GM10248 (cell line): ENCODE results near the gene CPNE5.
A peak's percentile ranks its signal among the peaks of the same experiment; 100 is the strongest.
"Not testable (repeated sequence)": the region's sequence is repeated elsewhere in the genome, so short reads cannot be mapped to it uniquely, and the experiment has no call there.

ENCODE experiments used
- CTCF ChIA-PET: fragments of 300-600 bp; sonication (Branson Sonifier 250); formaldehyde crosslinking; extraction: SDS; loops from one replicate; lab custom pipeline; 2021; ENCODE audit warnings: antibody characterized with exemption; lab: Yijun Ruan, JAX
- POLR2A ChIA-PET: fragments of 350-650 bp; sonication (Branson Sonifier 250); formaldehyde crosslinking; extraction: SDS; loops from one replicate; lab custom pipeline; 2020; ENCODE audit warnings: antibody characterized with exemption; lab: Yijun Ruan, JAX
- DNase-seq: peaks from one replicate; pipeline ENCODE4 v3.0.0; 2012; ENCODE audit errors: extremely low spot score
- TF ChIP-seq, protein P1 (sequence below): IDR thresholded peaks from 2 replicates; pipeline ENCODE4 v1.5.1; 2012; ENCODE audit warnings: mild to moderate bottlenecking, low read depth; ENCODE audit errors: extremely low read depth, missing control alignments, control extremely low read depth

Gene CPNE5

DNA sequence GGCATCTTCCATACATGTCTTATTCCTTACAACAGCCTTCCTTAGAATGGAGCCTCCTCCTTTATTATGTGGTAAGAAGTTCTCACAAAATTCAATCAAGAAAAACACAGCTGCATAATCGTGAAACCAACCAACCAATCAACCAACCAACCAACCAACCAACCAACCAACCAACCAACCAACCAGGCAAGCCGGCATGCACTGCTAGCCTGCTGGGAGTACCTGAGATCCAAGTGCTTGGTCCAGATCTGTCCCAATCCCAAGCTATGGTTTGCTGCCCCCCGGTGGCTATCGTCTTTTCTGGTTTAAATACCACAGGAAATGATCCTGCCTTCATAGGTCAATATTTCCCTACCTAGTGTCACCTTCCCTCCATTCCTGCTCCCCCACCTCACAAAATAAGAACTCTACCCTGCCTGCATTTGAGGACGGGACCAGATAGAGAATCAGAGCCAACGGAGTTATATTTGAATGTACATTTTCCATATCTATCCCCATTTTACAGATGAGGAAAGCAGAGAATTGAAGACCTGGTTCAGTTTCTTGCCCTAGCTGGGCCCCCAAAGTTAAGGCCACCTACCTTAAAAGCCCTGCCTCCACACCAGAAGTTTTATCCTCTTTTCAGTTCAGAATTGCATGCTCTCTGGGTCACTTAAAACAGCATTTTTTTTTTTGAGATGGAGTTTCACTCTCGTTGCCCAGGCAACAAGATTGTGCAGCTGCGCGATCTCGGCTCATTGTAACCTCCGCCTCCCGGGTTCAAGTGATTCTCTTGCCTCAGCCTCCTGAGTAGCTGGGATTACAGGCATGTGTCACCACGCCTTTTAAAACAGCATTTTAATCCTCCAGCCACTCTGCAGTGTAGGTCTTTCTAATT, 114.5 kb downstream of the CPNE5 start:
- ChIA-PET POLR2A (interaction anchor here (1.0 to 1.3 kb wide), 2 partner anchors 34 to 47 kb away, joined by 3 read pairs; partner anchors contain the start of gene CDKN1A), CTCF (interaction anchor here (0.7 to 3.4 kb wide), 28 partner anchors 8 to 415 kb away, joined by 3 to 20 read pairs (median 4); no protein-coding TSS in a partner anchor)
- TF ChIP-seq, protein P1, sequence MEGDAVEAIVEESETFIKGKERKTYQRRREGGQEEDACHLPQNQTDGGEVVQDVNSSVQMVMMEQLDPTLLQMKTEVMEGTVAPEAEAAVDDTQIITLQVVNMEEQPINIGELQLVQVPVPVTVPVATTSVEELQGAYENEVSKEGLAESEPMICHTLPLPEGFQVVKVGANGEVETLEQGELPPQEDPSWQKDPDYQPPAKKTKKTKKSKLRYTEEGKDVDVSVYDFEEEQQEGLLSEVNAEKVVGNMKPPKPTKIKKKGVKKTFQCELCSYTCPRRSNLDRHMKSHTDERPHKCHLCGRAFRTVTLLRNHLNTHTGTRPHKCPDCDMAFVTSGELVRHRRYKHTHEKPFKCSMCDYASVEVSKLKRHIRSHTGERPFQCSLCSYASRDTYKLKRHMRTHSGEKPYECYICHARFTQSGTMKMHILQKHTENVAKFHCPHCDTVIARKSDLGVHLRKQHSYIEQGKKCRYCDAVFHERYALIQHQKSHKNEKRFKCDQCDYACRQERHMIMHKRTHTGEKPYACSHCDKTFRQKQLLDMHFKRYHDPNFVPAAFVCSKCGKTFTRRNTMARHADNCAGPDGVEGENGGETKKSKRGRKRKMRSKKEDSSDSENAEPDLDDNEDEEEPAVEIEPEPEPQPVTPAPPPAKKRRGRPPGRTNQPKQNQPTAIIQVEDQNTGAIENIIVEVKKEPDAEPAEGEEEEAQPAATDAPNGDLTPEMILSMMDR, result peak; percentile 58
- peak; percentile 71 for DNase-seq

DNA sequence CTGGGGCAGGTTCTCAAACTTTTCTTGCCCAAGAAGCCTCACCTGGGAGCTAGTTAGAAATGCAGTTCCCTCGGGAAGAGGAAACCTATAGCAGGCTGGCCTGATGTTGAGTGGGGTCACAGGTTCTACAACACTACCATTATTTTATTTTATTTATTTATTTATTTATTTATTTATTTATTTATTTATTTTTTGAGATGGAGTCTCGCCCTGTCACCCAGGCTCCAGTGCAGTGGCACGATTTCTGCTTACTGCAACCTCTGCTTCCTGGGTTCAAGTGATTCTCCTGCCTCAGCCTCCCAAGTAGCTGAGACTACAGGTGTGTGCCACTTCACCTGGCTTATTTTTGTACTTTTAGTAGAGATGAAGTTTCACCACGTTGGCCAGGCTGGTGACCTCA, 115.3 kb downstream of the CPNE5 start:
- CTCF ChIA-PET, result interaction anchor here (0.7 to 3.4 kb wide), 27 partner anchors 9 to 414 kb away, joined by 3 to 20 read pairs (median 5); no protein-coding TSS in a partner anchor
- not testable (repeated sequence) for DNase-seq
- POLR2A ChIA-PET, result interaction anchor here (1.0 kb wide), 1 partner anchor 34 kb away, joined by 3 read pairs; no protein-coding TSS in a partner anchor

DNA sequence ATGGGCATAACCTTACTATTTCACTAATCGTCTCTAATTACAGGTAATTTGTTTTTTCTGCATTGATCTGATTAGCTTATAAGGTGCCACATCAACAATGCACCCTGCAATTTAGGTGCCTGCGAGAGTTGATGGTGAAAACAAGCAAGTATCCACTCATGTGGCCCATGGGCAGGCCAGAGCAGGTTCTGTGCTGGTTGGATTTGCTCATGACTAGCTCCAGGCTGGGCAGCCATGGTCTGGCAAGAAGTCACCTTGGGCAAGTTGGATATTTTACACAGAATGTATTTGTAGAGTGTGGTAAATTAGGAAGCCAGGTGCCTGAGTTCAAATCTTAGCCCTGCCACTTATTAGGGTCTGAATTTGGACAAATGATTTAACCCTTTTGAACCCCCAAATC, 116.4 kb downstream of the CPNE5 start:
- CTCF ChIA-PET, result interaction anchor here (0.8 to 3.4 kb wide), 12 partner anchors 9 to 437 kb away, joined by 3 to 20 read pairs (median 4); no protein-coding TSS in a partner anchor
- DNase-seq, result no peak
- TF ChIP-seq, protein P1, result no peak
- POLR2A ChIA-PET, result interaction anchor here (0.5 kb wide), 1 partner anchor 114 kb away, joined by 7 read pairs; no protein-coding TSS in a partner anchor

DNA sequence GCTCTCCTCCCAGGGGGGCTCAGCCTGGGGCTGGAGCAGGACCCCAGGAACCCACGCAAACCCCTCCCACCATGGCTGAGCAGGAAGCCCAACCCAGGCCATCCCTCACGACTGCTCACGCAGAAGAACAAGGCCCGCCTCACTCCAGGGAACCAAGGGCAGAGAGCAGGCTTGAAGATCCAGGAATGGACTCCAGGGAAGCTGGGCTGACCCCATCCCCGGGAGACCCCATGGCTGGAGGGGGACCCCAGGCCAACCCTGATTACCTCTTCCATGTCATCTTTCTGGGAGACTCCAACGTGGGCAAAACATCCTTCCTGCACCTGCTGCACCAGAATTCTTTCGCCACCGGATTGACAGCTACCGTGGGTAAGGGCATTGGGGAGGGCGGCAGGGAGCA, 116.9 kb downstream of the CPNE5 start:
- DNase-seq, result no peak
- POLR2A ChIA-PET, result no interaction called here
- TF ChIP-seq, protein P1, result no peak
- CTCF ChIA-PET, result interaction anchor here (0.8 to 3.1 kb wide), 9 partner anchors 8 to 114 kb away, joined by 3 to 22 read pairs (median 3); no protein-coding TSS in a partner anchor

DNA sequence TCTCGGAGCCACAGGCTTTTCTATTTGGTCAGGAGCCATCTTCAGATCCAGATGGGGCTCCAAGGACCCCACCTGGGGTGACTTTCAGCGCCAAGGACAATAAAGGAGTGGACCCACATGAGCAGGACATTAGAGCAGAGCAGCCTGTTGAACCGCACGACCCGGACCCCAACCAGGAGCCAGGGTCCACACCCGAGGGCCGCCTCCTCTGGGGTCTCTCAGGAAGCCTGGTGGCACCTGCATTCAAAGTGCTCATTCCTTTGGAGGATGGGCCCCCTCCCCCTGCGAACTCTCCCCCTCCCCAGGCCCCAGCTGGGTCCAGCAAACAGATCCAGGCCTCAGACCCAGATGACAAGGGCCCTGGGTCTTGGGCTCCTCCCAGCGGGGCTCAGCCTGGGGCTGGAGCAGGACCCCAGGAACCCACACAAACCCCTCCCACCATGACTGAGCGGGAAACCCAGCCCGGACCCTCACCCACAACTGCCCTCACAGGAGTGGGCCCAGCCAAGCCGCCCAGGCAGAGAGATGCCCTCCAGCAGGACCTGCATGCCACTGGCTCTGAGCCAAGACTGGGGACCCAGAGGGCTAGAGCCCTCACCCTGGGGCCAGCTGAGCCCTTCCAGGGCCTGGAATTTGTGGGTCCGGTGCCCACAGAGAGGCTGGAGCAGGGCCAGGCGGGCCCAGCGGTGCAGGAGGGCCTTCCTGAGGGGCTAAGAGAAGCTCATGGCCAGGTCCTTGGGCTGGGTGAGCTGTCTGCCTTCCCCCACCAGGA, 117.7 kb downstream of the CPNE5 start:
- TF ChIP-seq, protein P1, result no peak
- CTCF ChIA-PET, result interaction anchor here (1.0 to 3.1 kb wide), 7 partner anchors 11 to 106 kb away, joined by 3 to 22 read pairs (median 4); no protein-coding TSS in a partner anchor
- POLR2A ChIA-PET, result interaction anchor here (0.6 kb wide), 2 partner anchors 107 to 162 kb away, joined by 4 to 5 read pairs; no protein-coding TSS in a partner anchor
- DNase-seq, result no peak

DNA sequence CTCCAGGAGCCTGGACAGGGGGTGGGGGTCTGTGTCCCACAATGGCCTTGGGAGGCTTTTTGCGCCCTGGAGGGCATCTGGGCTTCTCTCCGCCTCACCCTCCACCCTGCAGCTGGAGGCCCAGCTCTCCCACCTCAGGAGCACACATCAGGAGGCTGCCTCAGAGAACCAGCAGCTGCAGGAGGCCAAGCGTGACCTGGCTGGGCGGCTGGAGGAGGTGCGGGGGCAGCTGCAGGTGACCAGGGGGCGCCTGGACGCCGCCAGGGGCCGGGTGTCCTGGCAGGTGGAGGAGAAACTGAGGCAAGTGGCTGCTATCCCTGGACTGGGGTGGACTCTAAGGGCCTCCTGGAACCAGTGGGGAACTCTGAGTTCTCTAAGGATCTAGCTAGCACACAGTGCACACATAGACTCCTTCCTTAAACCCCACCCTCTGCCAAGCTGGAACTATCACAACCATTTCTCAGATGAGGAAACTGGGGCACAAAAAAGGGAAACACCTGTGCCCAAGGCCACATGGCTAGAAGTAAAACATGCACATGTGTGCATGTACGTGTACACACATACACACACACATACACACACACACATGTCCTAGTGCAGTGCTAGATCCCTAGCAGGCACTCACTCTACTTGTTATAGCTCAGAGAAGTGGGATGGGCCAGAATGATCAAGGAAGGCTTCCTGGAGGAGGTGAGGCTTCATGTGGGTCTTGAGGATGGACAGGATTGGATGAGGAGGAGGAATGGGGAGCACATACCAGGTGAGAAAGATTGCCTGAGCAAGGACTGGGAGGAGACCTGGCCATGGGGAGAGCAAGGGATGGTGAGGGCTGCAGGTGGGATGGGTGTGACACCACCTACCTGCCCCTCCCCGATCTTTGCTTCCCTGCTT, 118.7 kb downstream of the CPNE5 start:
- TF ChIP-seq, protein P1, result no peak
- no peak for DNase-seq
- CTCF ChIA-PET, result interaction anchor here (1.0 to 3.1 kb wide), 9 partner anchors 9 to 295 kb away, joined by 3 to 22 read pairs (median 4); no protein-coding TSS in a partner anchor
- POLR2A ChIA-PET, result interaction anchor here (0.6 kb wide), 1 partner anchor 120 kb away, joined by 3 read pairs; no protein-coding TSS in a partner anchor
